Heart left ventricle (tissue), 16 donors: ENCODE measurements around the gene PON1. TPM values are rescaled to one million over a fixed set of nuclear protein-coding genes. Genes with fewer than 3 reads are reported as not detected.
A peak's percentile ranks its signal among the peaks of the same experiment; 100 is the strongest.

Experiments used
- ATAC-seq, 4 donors: fragments of 200-7000 bp; cut with Tn5 transposase; one replicate each; pipeline ENCODE4 v1.9.1; 2020 to 2022; ENCODE audit warnings: moderate library complexity in 4 of 4, mild to moderate bottlenecking in 3 of 4, moderate number of reproducible peaks in 1 of 4
- DNase-seq, 5 donors: peaks; one replicate each; pipeline ENCODE4 v3.0.0-alpha.2; 2020
- H3K27ac ChIP-seq, 12 donors: fragments of 200-600 bp; sonication (generic) in 4 of 12; one replicate each; pipeline versions ENCODE4 v1.5.0 to v1.8.0; 2016 to 2022; ENCODE audit warnings: mild to moderate bottlenecking in 2 of 12
- H3K27me3 ChIP-seq, 9 donors: fragments of 200-600 bp; sonication (generic) in 2 of 9; one replicate each; pipeline versions ENCODE4 v1.5.1 to v1.8.0; 2016 to 2022; ENCODE audit warnings: mild to moderate bottlenecking in 3 of 9
- H3K36me3 ChIP-seq, 9 donors: fragments of 200-600 bp; sonication (generic) in 2 of 9; one replicate each; pipeline versions ENCODE4 v1.5.0 to v1.8.0; 2018 to 2022; ENCODE audit warnings: mild to moderate bottlenecking in 2 of 9
- H3K4me1 ChIP-seq, 12 donors: fragments of 200-600 bp; sonication (generic) in 4 of 12; one replicate each; pipeline versions ENCODE4 v1.5.0 to v1.8.0; 2016 to 2022; ENCODE audit warnings: mild to moderate bottlenecking in 3 of 12
- H3K4me3 ChIP-seq, 12 donors: fragments of 200-600 bp; sonication (generic) in 4 of 12; one replicate each; pipeline versions ENCODE4 v1.5.0 to v1.8.0; 2017 to 2022; ENCODE audit warnings: mild to moderate bottlenecking in 9 of 12, moderate library complexity in 4 of 12
- H3K9me3 ChIP-seq, 12 donors: fragments of 200-600 bp; sonication (generic) in 4 of 12; one replicate each; pipeline versions ENCODE4 v1.5.0 to v1.8.0; 2016 to 2022; ENCODE audit warnings: mild to moderate bottlenecking in 1 of 12
- POLR2A ChIP-seq, 2 donors: fragments of 450-650 bp; IDR thresholded peaks; one replicate each; pipeline ENCODE4 v1.6.1; 2017; ENCODE audit warnings: antibody characterized with exemption in 2 of 2, mild to moderate bottlenecking in 2 of 2, moderate library complexity in 2 of 2
- WGBS, 4 donors: extraction: QIAGEN DNeasy Blood & Tissue Kit in 2 of 4; methylation state at CpG; one replicate each; pipeline versions ENCODE4 v1.1.5 to v1.1.7; 2013 to 2018; 5-methylcytosine and 5-hydroxymethylcytosine counted together
- intact Hi-C, 10 donors: fragments of 100-400 bp; cut with DNase I; formaldehyde crosslinking; loops; one replicate each; pipeline versions ENCODE4 v1.11.1 to v1.14.2; 2022
- polyA plus RNA-seq, 2 donors: library from polyadenylated mRNA; stranded (reverse); fragments of 200-250 nt; gene quantifications; one replicate each; pipeline ENCODE4 v1.2.3, GENCODE V29; 2013
- total RNA-seq, 9 donors: library from RNA; depleted of rRNA in 2 of 9; stranded (reverse); fragments of >200 nt in 2 of 9; fragmentation: NEBNext Ultra II Directional in 3 of 9; extraction: Animal tissue kit (Norgen Biotek cat#: 25700) in 3 of 9; gene quantifications; one replicate each; pipeline versions ENCODE4 v1.1.0 to v1.2.4, GENCODE V29; 2016 to 2023
- TF ChIP-seq, protein P1 (sequence below), 12 donors: fragments of 200-600 bp; sonication (generic) in 4 of 12; IDR thresholded peaks; one replicate each; pipeline versions ENCODE4 v1.5.0 to v1.8.0; 2018 to 2022; ENCODE audit warnings: antibody characterized with exemption in 12 of 12, mild to moderate bottlenecking in 5 of 12
- donor health status: ischemic (EF 13 %, LVEDD 7.1; RV severe dilation, severe dysfunction).
- donor health status: healthy with polysubstance abuse.
- donor health status: DM: no; HTN: yes; CAD: no.
- donor health status: DM: no; HTN: no; CAD: no.
- donor health status: ischemic (EF 25% LVEDD 6.9; RV normal size, moderate dysfunction).
- donor health status: ischemic (EF 25% LVEDD 5.7; RV mildly dilated, moderate dysfunction).
- donor health status: healthy.
- donor health status: DM: yes; HTN: yes; CAD: no.
- donor health status: ischemic (EF 35%, LVEDD 5.7; RV mildly dilated, moderate dysfunction).
- donor health status: nonischemic (EF 11% LVEDD 7.7; RV severe dilation, severe dysfunction).
- donor health status: DM: yes; HTN: yes; CAD: no.
- donor health status: PGD.
- donor health status: ischemic (EF 29% LVEDD 5.4; RV normal size, mild dysfunction).
- donor health status: nonischemic (EF 23%, LVEDD 6.1; RV moderate dilation, normal function).

Gene PON1
- total and polyA plus RNA-seq, 11 donors, result 0.07 to 0.39 (median 0.32) TPM; not detected in 8

GRCh38 chr7:95365151-95365550 is 40.8 kb upstream of the PON1 start:
- Histone ChIP-seq H3K27ac (no peak overlapping the region), H3K9me3 (no peaks in the 10 kb centered on the region), H3K27me3 (no peaks in the 10 kb centered on the region), H3K4me1 (no peaks in the 10 kb centered on the region), H3K36me3 (peaks cover 0 to 3% (median 0%) of the 10 kb centered on the region in 9 donors), H3K4me3 (no peak overlapping the region)
- 90 to 100% (median 97%) methylated on average over 1 of the region's 1 CpG for WGBS, 4 donors
- TF ChIP-seq, protein P1, sequence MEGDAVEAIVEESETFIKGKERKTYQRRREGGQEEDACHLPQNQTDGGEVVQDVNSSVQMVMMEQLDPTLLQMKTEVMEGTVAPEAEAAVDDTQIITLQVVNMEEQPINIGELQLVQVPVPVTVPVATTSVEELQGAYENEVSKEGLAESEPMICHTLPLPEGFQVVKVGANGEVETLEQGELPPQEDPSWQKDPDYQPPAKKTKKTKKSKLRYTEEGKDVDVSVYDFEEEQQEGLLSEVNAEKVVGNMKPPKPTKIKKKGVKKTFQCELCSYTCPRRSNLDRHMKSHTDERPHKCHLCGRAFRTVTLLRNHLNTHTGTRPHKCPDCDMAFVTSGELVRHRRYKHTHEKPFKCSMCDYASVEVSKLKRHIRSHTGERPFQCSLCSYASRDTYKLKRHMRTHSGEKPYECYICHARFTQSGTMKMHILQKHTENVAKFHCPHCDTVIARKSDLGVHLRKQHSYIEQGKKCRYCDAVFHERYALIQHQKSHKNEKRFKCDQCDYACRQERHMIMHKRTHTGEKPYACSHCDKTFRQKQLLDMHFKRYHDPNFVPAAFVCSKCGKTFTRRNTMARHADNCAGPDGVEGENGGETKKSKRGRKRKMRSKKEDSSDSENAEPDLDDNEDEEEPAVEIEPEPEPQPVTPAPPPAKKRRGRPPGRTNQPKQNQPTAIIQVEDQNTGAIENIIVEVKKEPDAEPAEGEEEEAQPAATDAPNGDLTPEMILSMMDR (IDR thresholded peaks at IDR 0.05), result no peak
- TF ChIP-seq POLR2A (IDR thresholded peaks at IDR 0.05), result no peak
- no peak for ATAC-seq
- no peak for DNase-seq
- intact Hi-C loops, result no loop called here

- no peak for ATAC-seq
- Histone ChIP-seq H3K4me3 (no peak overlapping the region), H3K27ac (no peak overlapping the region), H3K27me3 (no peaks in the 10 kb centered on the region), H3K4me1 (no peaks in the 10 kb centered on the region), H3K36me3 (no peaks in the 10 kb centered on the region), H3K9me3 (peaks cover 0 to 16% (median 0%) of the 10 kb centered on the region in 12 donors)
- TF ChIP-seq POLR2A (IDR thresholded peaks at IDR 0.05), result no peak
- TF ChIP-seq, protein P1 (IDR thresholded peaks at IDR 0.05), result peak in 1 of 12 donors; percentile 14
- 38 to 51% (median 43%) methylated on average over 3 of the region's 3 CpGs for WGBS, 4 donors
- intact Hi-C loops, result loop anchor here in 1 of 10 donors (10.0 kb wide), 1 partner anchor 117 kb away; no protein-coding TSS in a partner anchor
- no peak for DNase-seq
Observed at GRCh38 chr7:95357623-95358022, 33.3 kb upstream of the PON1 start.

GRCh38 chr7:95342642-95343307 is 18.4 kb upstream of the PON1 start:
- no peak for DNase-seq
- Histone ChIP-seq H3K4me1 (no peaks in the 10 kb centered on the region), H3K4me3 (no peak overlapping the region), H3K9me3 (no peaks in the 10 kb centered on the region), H3K27me3 (no peaks in the 10 kb centered on the region), H3K36me3 (no peaks in the 10 kb centered on the region), H3K27ac (no peak overlapping the region)
- TF ChIP-seq, protein P1 (IDR thresholded peaks at IDR 0.05), result no peak
- TF ChIP-seq POLR2A (IDR thresholded peaks at IDR 0.05), result no peak
- WGBS, 4 donors, result 63 to 69% (median 67%) methylated on average over 4 of the region's 4 CpGs
- intact Hi-C loops, result no loop called here
- ATAC-seq, result no peak

GRCh38 chr7:95342029-95342428 is 17.7 kb upstream of the PON1 start:
- Histone ChIP-seq H3K36me3 (no peaks in the 10 kb centered on the region), H3K4me1 (no peaks in the 10 kb centered on the region), H3K4me3 (no peak overlapping the region), H3K9me3 (no peaks in the 10 kb centered on the region), H3K27ac (no peak overlapping the region), H3K27me3 (no peaks in the 10 kb centered on the region)
- no peak for DNase-seq
- 82 to 88% (median 85%) methylated on average over 3 of the region's 3 CpGs for WGBS, 4 donors
- ATAC-seq, result no peak
- TF ChIP-seq, protein P1 (IDR thresholded peaks at IDR 0.05), result no peak
- no peak for TF ChIP-seq POLR2A (IDR thresholded peaks at IDR 0.05)
- intact Hi-C loops, result no loop called here
